KMS-11 (cell line): ENCODE results near the gene ANKRD44.
A peak's percentile ranks its signal among the peaks of the same experiment; 100 is the strongest.

ENCODE experiments used
- H2AFZ ChIP-seq: fragments of 200-600 bp; sonication (generic); 2 replicates; pipeline ENCODE4 v1.6.1; 2016; ENCODE audit warnings: antibody characterized with exemption, mixed run types, low read depth
- H3K27ac ChIP-seq: fragments of 200-600 bp; sonication (generic); 2 replicates; pipeline ENCODE4 v1.6.1; 2016; ENCODE audit warnings: mild to moderate bottlenecking, mixed run types
- H3K27me3 ChIP-seq: fragments of 200-600 bp; sonication (generic); 2 replicates; pipeline ENCODE4 v1.6.1; 2017; ENCODE audit warnings: mild to moderate bottlenecking, low read depth, mixed run types, moderate library complexity; ENCODE audit not compliant: insufficient read depth
- H3K36me3 ChIP-seq: fragments of 200-600 bp; sonication (generic); 2 replicates; pipeline ENCODE4 v1.6.1; 2017; ENCODE audit warnings: mild to moderate bottlenecking, mixed run types; ENCODE audit not compliant: insufficient read depth
- H3K4me1 ChIP-seq: fragments of 200-600 bp; sonication (generic); 2 replicates; pipeline ENCODE4 v1.6.1; 2016; ENCODE audit warnings: mild to moderate bottlenecking, low read depth, mixed run types; ENCODE audit not compliant: poor library complexity, severe bottlenecking
- H3K4me2 ChIP-seq: fragments of 200-600 bp; sonication (generic); 2 replicates; pipeline ENCODE4 v1.7.0; 2016; ENCODE audit warnings: mild to moderate bottlenecking, mixed run types
- H3K4me3 ChIP-seq: fragments of 200-600 bp; sonication (generic); IDR thresholded peaks from 2 replicates; pipeline ENCODE4 v1.6.1; 2017; ENCODE audit warnings: low read depth, low read length, mixed read lengths; ENCODE audit not compliant: insufficient read depth
- H3K79me2 ChIP-seq: fragments of 200-600 bp; sonication (generic); 2 replicates; pipeline ENCODE4 v1.6.1; 2016; ENCODE audit warnings: low read depth, mixed run types; ENCODE audit not compliant: insufficient read depth
- H3K9ac ChIP-seq: fragments of 200-600 bp; sonication (generic); 2 replicates; pipeline ENCODE4 v1.6.1; 2016; ENCODE audit warnings: mild to moderate bottlenecking, mixed run types
- H4K20me1 ChIP-seq: fragments of 200-600 bp; sonication (generic); 2 replicates; pipeline ENCODE4 v1.6.1; 2016; ENCODE audit warnings: mild to moderate bottlenecking, mixed run types; ENCODE audit not compliant: insufficient read depth
- CTCF ChIP-seq: fragments of 200-600 bp; sonication (generic); conservative IDR thresholded peaks from 2 replicates; pipeline ENCODE4 v1.6.1; 2017; ENCODE audit warnings: low read depth, mild to moderate bottlenecking, antibody characterized with exemption, low read length, moderate library complexity, mixed read lengths

The ANKRD44 gene

GRCh38 chr2:197223451-197223850 lies 87.1 kb downstream of the ANKRD44 start:
- Histone ChIP-seq H3K79me2 (no peaks in the 10 kb centered on the region), H3K4me1 (peaks cover under 1% of the 10 kb centered on the region), H3K4me3 (no peak overlapping the region), H4K20me1 (no peaks in the 10 kb centered on the region), H3K9ac (no peak overlapping the region), H3K36me3 (no peaks in the 10 kb centered on the region), H3K27ac (no peak overlapping the region), H2AFZ (no peak overlapping the region), H3K4me2 (no peak overlapping the region), H3K27me3 (no peaks in the 10 kb centered on the region)
- TF ChIP-seq CTCF, result no peak

GRCh38 chr2:197219636-197220035 lies 90.9 kb downstream of the ANKRD44 start:
- H3K4me3 ChIP-seq, result no peak overlapping the region
- H3K79me2 ChIP-seq, result no peaks in the 10 kb centered on the region
- H3K4me2 ChIP-seq, result no peak overlapping the region
- TF ChIP-seq CTCF, result no peak
- H3K27me3 ChIP-seq, result no peaks in the 10 kb centered on the region
- H2AFZ ChIP-seq, result no peak overlapping the region
- no peaks in the 10 kb centered on the region for H3K36me3 ChIP-seq
- H3K9ac ChIP-seq, result no peak overlapping the region
- peaks cover 32% of the 10 kb centered on the region for H3K4me1 ChIP-seq
- H4K20me1 ChIP-seq, result no peaks in the 10 kb centered on the region
- no peak overlapping the region for H3K27ac ChIP-seq

- H3K9ac ChIP-seq, result no peak overlapping the region
- peaks cover 32% of the 10 kb centered on the region for H3K4me1 ChIP-seq
- H2AFZ ChIP-seq, result no peak overlapping the region
- H3K4me3 ChIP-seq, result no peak overlapping the region
- no peaks in the 10 kb centered on the region for H4K20me1 ChIP-seq
- no peak for TF ChIP-seq CTCF
- H3K36me3 ChIP-seq, result no peaks in the 10 kb centered on the region
- peak overlapping the region; percentile 64 for H3K4me2 ChIP-seq
- H3K79me2 ChIP-seq, result no peaks in the 10 kb centered on the region
- no peak overlapping the region for H3K27ac ChIP-seq
- no peaks in the 10 kb centered on the region for H3K27me3 ChIP-seq
These were observed 93.0 kb downstream of the ANKRD44 start for GRCh38 chr2:197217541-197217940.

GRCh38 chr2:197216361-197216979 lies 94.1 kb downstream of the ANKRD44 start:
- H3K9ac ChIP-seq, result no peak overlapping the region
- peak overlapping the region; percentile 23; the same call in 1 of the 2 replicates for H2AFZ ChIP-seq
- no peaks in the 10 kb centered on the region for H3K27me3 ChIP-seq
- peak overlapping the region; percentile 64 for H3K4me2 ChIP-seq
- no peak for TF ChIP-seq CTCF
- H3K36me3 ChIP-seq, result no peaks in the 10 kb centered on the region
- no peaks in the 10 kb centered on the region for H3K79me2 ChIP-seq
- H4K20me1 ChIP-seq, result no peaks in the 10 kb centered on the region
- no peak overlapping the region for H3K4me3 ChIP-seq
- peak overlapping the region; percentile 19 for H3K27ac ChIP-seq
- H3K4me1 ChIP-seq, result peaks cover 32% of the 10 kb centered on the region
